G401.6 (cell line): Measurements from ENCODE around the gene SEC31B.

ENCODE experiments used
- FAIRE-seq: peaks from 2 replicates; lab custom pipeline; 2012; peaks lifted over from hg19 to GRCh38; lab: Jason Lieb, UNC

SEC31B gene

GRCh38 chr10:100501423-100501822, 18.2 kb downstream of the SEC31B start:
- FAIRE-seq = no peak

GRCh38 chr10:100498059-100498458, 21.6 kb downstream of the SEC31B start:
- FAIRE-seq = no peak

- FAIRE-seq = no peak
Observed at GRCh38 chr10:100496567-100496966, 23.1 kb downstream of the SEC31B start.

DNA sequence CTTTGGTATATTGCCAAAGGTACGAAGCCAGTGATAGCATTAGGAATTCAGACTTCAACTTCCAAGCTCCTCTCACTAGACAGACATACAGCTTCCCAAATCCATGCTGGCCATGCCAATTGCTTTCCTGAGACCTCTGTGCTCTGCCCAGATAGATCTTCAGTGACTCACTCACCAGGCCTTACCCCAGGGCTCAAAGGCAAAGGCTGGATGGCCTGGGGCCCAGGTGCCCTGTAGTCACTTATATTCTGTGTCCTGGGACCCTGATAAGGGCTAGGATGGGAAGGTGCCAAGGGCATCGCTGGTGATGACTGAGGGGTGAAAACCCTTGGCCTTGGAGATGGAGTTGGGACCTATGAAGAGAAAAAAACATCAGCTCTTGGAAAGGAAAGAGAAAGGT, 29.1 kb downstream of the SEC31B start:
- no peak for FAIRE-seq

- FAIRE-seq = no peak
Observed at GRCh38 chr10:100489396-100489795, 30.3 kb downstream of the SEC31B start.

- FAIRE-seq = no peak
Observed at GRCh38 chr10:100487529-100487928, 32.1 kb downstream of the SEC31B start.

- no peak for FAIRE-seq
Observed at GRCh38 chr10:100485801-100486495, 33.7 kb downstream of the SEC31B start.

DNA sequence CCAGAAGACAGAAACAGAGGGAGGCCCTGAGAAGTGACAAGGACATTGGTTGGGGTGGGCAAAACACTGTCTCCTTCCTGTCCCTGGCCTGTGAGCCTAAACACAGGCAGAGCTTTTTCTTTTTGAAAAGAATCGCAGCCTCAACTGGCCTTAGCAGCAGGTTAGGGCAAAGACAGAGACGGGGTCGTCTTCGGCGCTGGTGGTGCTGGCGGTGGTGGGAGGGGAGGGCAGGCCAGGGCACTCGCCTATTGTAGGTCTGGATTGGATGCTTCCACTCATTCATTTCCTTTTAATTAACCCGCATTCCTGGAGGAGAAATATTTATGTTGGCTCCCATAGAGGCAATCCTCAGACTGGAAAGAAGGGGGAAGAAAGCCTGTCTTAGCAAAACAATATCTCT, 34.3 kb downstream of the SEC31B start:
- FAIRE-seq = no peak

DNA sequence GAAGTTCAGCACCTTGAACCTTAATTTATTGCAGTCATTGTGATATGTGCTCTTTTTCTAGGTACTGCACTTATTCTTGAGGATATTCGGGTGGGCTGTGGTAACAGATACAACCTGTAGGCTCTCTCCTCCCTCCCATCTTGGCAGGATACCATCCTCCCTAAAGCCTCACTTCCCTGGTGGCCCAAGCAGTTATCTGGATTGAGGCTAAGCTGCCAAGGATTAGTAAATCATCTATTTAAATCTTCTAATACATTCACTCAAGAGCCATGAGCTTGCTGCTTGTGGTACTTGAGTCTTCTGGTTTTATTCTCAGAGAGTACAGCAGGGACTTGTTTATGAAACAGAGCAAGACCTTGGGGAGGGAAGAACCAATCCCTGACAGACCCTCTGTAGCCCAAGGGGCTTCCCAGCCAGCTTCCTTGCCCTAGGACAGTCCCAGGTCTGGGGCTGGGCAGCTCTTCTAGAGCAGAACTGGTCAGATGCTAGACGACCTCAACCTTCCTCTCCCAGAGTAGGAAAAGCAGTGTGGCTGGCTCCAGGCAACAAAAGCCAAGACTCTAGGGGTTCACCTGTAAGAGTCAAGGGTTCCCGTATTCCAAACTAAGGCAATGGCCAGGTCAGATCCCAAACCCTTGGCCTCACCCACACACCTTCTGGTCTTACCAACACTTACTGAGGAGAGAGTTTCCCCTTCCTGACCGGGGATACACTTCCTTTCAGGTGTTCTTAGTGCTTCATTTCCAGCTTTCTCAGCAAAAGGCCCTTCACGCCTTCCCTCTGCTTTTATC, 35.6 kb downstream of the SEC31B start:
- no peak for FAIRE-seq

- FAIRE-seq = no peak
Observed at GRCh38 chr10:100482834-100483185, 36.9 kb downstream of the SEC31B start.

GRCh38 chr10:100482181-100482833, 37.4 kb downstream of the SEC31B start:
- FAIRE-seq = no peak

DNA sequence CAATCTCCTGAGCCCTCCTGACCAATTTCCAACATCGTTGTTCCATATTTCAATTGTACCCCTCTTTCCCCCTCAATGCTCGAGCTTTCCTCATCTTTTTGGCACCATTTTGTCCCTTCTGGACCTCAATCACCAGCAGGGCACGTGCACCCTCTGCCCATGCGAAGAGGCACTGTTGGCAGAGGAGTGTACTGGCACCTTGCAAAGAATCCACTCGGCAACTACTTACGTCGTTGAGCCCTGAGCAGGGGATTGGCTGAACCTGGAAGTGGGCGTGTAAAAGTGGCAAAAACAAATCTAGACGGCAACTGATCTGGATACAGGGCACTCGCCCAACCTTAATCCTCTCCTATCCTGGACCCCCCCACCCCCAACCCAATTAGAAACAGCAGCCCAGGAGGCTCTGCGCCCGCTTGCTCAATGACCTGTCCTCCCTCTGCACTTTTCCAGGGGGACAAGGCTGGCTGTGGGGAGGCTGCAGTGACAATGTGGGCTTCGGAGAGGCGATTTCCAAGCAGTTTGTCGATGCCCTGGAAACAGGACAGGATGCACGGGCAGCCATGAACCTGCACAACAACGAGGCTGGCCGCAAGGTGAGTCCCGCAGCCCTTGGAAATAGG, 38.1 kb downstream of the SEC31B start:
- FAIRE-seq = peak; percentile 94

DNA sequence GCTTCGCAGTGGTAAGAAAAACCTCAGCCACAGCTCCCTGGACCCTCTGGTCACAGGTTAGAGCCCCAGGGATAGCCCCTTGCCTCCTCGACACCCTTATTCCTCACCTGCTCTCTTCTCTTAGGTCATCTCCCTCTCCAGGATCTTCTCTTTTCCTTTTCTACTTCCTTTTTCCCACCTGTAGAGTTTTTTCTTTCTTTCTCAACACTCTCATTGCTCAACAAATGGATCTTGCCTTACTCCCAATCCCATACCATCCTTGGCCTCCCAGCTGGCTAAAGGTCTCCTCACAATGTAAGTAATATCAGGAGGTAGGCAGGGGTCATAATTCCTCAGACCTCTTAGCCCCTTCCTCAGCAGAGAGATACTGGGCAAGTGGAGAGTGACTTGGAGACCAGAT, 39.7 kb downstream of the SEC31B start:
- FAIRE-seq = no peak

DNA sequence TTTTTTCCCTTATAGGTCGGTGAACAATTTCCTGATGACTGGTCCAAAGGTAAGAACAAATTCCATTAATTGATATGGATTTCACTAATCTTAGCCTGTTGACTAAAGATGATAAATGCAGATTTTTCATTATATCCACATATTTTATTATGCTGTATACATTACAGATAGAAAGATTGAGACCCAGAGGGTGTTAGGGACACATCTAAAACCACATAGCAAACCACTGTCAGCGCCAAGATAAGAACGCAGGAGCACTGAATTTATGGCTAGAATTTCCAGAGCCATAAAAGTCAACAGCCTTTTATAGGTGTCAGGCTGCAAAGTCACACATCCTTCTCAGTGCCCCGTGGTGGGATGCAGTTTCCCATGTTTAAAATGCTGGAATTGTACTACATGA, 40.6 kb downstream of the SEC31B start:
- FAIRE-seq = no peak

DNA sequence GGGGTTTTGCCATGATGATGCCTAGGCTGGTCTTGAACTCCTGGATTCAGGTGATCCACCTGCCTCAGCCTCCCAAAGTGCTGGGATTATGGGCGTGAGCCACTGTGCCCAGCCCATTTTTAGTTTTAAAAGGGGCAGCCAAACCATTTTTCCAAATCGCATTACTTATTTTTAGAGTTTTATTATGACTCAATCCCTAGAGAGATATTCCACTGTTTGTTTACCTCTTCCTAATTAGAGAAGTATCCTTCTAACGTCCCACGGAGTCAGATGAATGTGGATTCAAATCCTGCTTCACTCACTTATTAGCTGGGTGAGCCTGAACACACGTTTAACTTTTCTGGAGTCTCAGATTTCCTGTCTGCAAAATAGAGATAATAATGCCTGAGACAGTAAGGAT, 41.7 kb downstream of the SEC31B start:
- no peak for FAIRE-seq

DNA sequence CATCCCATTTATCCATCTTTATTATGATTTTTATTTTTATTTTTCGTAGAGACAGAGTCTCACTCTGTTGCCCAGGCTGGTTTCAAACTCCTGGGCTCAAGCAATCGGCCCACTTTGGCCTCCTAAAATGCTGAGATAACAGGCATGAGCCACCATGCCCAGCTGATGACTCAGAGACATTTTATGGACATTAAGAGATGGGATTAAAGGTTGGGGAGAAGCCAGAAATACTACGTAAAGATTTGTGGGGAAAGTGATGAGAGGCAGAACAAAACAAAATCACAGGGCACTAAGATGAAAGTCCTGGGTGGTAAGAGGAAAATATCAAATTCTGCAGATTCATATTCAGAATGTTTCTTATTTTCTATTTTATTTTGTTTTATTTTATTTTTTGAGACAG, 49.3 kb downstream of the SEC31B start:
- FAIRE-seq = no peak

DNA sequence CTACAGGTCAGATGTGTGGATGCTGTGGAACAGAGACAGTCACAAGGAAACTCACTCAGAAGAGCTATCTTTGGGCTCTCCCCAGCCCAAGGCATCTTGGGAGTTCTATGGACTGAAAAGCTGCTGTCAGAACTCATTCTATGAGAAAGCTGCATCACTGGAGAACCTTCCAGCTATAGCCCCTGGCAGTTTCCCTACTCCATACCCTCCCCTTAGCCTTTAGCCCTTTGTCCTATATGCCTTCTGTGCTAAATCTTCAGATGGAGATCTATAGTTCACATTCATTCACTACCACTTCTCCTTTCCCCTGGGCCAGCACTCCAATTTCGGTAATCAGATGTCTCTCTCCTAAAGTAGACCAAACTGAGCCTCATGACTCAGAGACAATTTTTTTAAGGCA, 49.9 kb downstream of the SEC31B start:
- no peak for FAIRE-seq

DNA sequence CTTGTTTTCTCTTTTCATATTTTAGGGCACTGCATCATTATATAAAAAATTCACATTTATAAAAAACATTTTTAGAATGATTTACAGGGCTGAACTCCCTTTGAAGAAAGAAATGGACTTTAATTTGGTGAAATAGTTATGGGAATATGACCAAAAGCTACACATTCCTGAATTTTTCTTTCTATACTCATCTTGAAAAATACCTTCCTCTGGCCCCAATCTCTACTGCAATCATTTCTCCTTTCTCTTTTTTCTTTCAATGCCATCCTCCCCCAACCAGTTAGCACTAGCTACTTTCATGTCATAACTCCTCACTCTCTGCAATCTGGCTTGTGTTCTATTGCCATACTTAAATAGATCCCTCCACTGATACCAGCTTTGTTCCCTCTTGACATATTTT, 50.7 kb downstream of the SEC31B start:
- FAIRE-seq = no peak

DNA sequence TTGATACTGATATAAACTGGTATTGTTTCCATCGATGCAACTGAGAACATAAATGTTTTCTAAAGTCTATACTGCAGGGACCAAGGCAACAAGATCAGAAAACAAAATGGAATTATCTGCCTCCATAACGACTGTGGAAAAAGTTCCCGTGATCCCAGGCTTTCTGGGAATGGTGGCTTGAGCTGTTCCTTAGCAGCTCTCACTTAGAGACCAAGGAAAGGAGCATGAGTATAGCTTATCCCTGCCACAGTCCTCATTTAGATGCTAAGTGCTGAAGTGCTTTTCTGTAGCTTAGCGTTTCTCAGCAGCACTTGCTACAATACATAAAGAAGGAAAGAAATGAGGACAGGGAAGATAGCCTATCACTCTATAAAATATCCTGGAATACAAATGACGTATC, 51.3 kb downstream of the SEC31B start:
- FAIRE-seq = no peak

DNA sequence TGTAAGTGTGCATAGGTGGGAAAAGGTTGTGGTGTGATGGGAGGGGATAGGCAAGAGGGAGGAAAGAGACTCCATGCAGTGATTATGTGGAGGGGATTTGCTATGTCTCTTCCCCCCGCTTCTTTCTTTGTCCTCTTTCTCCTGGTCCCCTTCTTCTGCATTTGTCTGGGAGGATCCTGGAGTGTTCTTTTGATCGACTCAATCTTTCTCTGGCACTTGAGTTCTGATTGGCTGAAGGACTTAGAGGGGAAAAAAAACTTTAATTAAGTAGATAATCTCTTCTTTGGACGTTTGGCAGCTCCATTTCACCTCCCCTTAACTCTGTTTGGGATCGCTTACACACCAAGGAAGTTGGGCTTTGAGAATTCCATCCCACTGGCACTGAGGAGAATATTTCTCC, 57.0 kb downstream of the SEC31B start, which contains the start of gene WNT8B:
Gene WNT8B, plus strand, starts transcription at position 301 of the 400 bp plus-strand sequence. CDS start 160 bp downstream, outside the sequence.
- no peak for FAIRE-seq

GRCh38 chr10:100448951-100449350, 70.7 kb downstream of the SEC31B start:
- no peak for FAIRE-seq

DNA sequence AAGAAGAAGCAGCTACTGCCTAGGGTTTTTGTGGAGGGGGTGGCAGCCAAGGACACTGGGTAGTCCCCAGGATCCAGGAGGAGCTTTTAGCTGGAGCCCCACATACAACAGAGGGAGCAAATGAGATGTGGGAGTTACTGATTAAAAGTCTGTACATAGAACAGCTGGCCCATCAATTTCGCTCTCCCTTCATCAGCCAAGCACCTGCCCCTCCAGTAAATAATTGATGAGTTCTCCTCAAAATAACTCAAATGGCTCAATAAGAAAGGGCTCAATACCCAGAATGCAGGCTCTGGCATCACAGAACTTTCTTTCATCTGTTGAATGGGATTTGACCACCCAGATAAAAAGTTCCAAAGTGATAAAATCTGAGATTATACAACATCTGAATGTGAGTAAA, 72.0 kb downstream of the SEC31B start:
- no peak for FAIRE-seq
